Stimulated activated CD8-positive, alpha-beta memory T cell treated with anti-CD3 and anti-CD28 coated beads, Interleukin-2, amount 100 ng/mL, for 1 hour (primary cell): ENCODE results near the gene TMEM63C.
A peak's percentile ranks its signal among the peaks of the same experiment; 100 is the strongest.

Source experiments
- DNase-seq, 2 donors: peaks; one replicate each; pipeline ENCODE4 v3.0.0-alpha.2; 2020; ENCODE audit warnings: low read depth in 2 of 2

TMEM63C gene, protein sequence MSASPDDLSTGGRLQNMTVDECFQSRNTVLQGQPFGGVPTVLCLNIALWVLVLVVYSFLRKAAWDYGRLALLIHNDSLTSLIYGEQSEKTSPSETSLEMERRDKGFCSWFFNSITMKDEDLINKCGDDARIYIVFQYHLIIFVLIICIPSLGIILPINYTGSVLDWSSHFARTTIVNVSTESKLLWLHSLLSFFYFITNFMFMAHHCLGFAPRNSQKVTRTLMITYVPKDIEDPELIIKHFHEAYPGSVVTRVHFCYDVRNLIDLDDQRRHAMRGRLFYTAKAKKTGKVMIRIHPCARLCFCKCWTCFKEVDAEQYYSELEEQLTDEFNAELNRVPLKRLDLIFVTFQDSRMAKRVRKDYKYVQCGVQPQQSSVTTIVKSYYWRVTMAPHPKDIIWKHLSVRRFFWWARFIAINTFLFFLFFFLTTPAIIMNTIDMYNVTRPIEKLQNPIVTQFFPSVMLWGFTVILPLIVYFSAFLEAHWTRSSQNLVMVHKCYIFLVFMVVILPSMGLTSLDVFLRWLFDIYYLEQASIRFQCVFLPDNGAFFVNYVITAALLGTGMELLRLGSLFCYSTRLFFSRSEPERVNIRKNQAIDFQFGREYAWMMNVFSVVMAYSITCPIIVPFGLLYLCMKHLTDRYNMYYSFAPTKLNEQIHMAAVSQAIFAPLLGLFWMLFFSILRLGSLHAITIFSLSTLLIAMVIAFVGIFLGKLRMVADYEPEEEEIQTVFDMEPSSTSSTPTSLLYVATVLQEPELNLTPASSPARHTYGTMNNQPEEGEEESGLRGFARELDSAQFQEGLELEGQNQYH

GRCh38 chr14:77181603-77182437 is at the start of gene TMEM63C:
TMEM63C (plus strand) TSS chr14:77181798; CDS start chr14:77218814, 37,016 bp downstream.
- DNase-seq, result peak in 1 of 2 donors; percentile 10

DNA sequence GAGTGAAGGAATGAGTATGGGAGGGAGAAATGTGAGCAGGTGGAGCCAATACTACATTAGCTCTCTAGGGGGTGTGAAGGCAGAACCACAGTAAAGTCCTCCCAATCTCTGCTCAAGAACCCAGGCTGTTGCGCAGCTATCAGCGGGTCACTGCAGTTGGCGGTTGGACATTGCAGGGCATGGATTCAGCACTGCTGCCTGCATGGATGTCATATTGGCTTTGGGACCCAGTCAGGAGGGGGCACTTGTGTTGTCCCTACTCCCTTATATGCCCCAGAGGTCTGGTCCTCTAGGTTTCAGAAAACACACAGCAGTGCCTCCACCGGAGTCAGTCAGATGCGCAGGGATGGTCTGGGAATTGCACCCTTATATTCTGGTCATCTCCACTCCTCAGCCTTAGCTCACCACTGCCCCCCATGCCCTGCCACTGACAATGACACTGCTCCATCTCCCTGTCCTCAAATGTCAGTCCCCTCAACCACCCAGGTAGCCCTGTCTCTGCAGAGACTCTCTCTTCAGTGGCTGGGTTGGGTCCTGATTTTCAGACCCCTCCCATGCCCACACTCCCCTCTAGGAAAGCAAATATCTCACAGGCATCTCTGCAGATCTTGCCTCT is 49.6 kb upstream of the TMEM63C start:
- DNase-seq, result no peak

GRCh38 chr14:77133720-77134338 is 47.8 kb upstream of the TMEM63C start:
- DNase-seq, result no peak

DNA sequence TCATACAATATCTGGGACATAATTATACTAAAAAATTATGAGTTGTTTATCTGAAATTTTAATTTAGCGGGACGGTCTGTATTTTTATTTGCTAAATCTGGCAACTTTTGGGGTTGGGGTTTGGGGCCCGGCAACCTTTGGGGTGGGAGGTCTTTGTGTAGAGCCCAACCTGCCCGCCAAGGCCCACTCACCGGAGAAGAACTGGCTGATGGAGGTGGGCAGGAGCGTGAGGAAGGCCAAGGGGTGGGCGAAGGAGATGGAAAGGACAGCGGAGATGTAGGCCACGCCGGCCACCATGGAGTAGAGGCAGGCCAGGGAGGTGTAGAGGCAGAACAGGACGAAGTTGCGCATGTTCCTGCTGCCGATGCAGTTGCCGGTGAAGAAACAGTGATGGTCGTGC is 42.6 kb upstream of the TMEM63C start:
- DNase-seq, result no peak

DNA sequence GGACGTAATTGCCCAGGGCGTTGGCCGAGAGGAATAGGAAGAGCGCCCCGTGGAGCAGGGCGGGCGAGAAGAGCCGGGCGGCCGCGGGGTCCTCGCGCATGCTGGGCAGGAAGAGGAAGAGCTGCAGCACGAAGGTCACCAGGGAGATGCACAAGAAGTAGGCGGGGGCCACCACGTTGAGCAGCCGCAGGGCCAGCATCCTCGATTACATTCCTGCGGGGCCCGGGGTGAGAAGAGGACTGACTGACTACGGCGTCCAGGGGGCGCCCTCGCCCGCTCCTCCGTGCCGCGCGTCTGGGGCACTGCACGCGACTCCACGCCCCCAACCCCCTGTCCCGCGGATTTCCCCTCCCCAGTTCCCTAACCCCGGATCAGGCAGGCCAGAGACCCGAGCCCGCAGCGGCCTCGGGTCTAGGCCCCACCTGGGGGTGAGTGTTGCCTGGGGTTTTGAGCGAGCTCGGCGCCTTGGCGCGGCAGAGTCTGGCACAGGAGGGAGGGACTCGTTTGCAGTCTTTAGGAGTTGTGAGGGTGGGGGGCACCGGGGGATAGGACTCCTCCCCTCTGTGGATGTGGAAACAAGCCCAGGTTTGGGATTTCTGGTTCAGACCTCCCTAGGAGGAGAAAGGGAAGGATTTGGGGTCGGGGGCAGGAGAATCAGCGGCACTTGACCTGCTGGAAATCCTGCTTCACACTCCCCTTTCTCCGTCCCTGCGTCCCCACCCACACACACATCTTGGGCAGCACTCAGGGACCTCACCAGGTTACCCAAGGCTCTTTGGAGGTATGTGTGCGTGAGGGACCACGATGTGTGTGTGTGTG is 41.8 kb upstream of the TMEM63C start:
- no peak for DNase-seq

- no peak for DNase-seq
These were observed 41.0 kb upstream of the TMEM63C start for GRCh38 chr14:77140359-77141213.

- DNase-seq, result no peak
These were observed 40.2 kb upstream of the TMEM63C start, which contains the start of gene ZDHHC22 for GRCh38 chr14:77141214-77142004. ZDHHC22 (minus strand) TSS chr14:77141791; CDS start chr14:77139738, 2,053 bp downstream.

- DNase-seq, result no peak
These were observed 39.4 kb upstream of the TMEM63C start for GRCh38 chr14:77142005-77142800.

DNA sequence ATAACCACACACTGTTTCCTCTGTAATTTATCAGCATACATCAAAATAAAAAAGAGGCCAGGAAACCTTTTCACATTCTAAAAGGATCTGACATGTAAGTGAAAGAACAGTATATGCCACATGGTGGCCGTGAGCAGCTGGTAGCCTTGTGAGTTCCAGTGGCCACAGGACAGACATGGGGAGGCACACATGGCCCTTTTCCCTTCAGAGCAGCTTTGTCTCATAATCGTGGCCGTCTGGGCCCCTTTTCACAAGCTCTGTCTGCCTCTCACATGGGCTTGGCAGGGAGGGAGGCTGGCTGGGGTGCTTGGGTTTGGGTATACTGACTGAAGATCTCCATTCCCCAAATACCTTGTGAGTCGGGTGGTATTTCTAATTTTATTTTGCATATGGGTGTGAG is 38.5 kb upstream of the TMEM63C start:
- no peak for DNase-seq

DNA sequence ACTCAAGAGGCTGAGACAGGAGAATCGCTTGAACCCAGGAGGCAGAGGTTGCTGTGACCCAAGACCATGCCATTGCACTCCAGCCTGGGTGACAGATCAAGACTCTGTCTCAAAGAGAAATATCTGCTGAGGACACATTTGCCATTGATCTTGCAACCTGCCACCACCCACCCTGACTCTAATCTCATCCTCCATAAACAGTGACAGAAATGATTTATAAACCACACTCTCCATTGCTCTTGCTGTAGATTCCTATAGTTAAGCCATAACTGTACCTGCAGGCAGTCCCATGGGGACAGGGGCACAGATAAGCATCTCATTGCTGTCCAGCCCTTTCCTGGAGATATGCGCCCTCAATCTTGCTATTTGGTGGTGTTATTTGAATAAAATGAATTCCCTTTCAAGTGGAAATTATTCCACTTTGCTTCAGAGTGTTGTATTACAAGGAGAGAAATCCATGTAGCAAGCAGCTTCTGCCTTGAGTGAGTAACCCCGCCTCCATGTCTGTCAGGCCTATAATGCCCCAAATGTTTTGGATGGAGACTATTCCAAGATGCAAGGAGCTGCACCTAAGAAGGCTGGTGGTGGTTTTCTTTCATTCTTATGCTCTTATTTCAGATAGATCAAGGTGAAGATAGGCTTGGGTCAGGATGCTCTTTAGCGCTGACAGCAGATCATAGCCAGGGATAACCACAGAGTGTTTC is 37.0 kb upstream of the TMEM63C start:
- DNase-seq, result no peak

- DNase-seq, result no peak
These were observed 35.4 kb upstream of the TMEM63C start for GRCh38 chr14:77145975-77146740.

GRCh38 chr14:77148510-77149231 is 32.9 kb upstream of the TMEM63C start:
- no peak for DNase-seq

DNA sequence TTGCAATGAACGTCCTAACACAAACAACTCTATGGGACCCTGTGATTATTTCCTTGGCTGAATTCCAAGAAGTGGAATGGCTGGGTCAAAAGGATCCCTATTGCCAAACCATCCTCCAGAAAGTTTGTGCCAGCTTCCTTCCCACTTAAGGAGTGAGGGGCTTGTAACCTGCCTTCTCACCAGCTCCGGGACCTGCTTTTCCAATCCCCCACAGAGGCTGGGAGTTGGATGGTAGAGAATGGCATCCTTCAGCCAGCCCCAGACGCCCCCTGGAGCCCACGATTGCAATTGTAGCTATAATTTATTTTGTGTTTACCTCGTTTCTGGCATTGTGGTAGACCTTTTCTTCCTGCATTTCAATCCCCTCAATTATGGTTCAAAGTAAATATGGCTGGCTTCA is 30.4 kb upstream of the TMEM63C start:
- no peak for DNase-seq

DNA sequence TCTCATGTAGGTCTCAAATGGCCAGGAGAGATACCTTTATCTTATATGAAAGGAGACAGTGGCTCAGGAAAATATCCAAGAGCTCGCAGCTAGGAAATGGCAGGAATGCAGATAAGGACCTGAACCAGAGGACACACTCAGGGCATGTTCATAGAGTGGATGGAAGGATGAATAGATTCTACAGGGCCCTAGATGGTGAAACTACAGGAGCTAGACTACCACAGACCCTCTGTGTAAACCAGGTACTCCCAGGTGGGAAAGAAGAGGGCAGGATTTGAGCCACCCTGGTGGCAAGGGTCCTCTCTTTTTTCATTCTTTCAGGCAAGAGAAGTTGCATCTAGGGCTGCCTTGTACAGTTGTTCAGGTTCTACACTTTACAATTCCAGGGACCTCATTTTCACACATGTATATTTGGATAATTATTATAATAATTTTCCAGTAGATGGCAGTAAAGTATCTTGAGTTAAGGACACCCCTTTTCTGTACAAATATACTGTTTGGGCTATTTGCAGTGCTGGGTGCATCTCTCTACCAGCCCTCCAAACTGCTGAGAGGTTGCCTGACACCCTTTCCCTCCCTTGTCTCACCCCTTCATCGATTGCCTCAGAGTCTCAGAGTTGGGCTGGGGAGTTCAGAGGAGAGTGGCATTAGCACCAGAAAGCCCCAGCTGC is 29.5 kb upstream of the TMEM63C start:
- no peak for DNase-seq

GRCh38 chr14:77153802-77154201 is 27.8 kb upstream of the TMEM63C start:
- DNase-seq, result no peak
